ENCODE results near the gene AOPEP. TPM values are rescaled to one million over a fixed set of nuclear protein-coding genes. Genes with fewer than 3 reads are reported as not detected.

Gene AOPEP
- total RNA-seq, 1 donor from 2014 or later = 92.3 TPM

DNA sequence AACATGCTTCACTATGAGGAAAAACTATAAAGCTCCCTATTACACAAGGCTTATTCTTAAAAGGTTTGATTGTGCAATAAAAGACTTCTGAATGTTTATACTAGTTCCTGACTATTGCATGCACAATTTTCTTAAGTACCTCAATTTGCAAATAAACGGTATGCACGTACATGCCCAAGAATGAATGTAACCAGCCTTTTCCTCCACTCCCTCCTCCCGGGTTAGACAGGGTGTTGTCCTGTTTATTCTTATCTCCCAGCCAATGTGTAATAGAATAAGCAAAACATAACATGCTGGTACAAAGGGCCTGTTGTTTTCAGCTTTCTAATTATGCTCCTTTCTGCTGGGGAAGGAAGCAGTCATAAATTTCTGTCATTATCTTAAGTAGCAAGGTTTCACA lies 79.1 kb downstream of the AOPEP start:
- H3K9me3 Mint-ChIP-seq (ENCODE audit: low read depth) = no peaks in the 10 kb centered on the region
- no peak for TF ChIP-seq CTCF (IDR thresholded peaks at IDR 0.05)
- DNase-seq (ENCODE audit: low spot score) = no peak
- peaks cover 13% of the 10 kb centered on the region for H3K36me3 Mint-ChIP-seq (ENCODE audit: low read depth)
- H3K4me1 Mint-ChIP-seq (ENCODE audit: low read depth) = peaks cover 94% of the 10 kb centered on the region
- H3K27me3 Mint-ChIP-seq (ENCODE audit: low read depth) = no peaks in the 10 kb centered on the region
- no peak overlapping the region for H3K4me3 Mint-ChIP-seq (ENCODE audit: unreplicated experiment)
- peak overlapping the region; percentile 92 for H3K27ac Mint-ChIP-seq (ENCODE audit: unreplicated experiment)

- H3K27me3 Mint-ChIP-seq (ENCODE audit: low read depth) = no peaks in the 10 kb centered on the region
- H3K4me3 Mint-ChIP-seq (ENCODE audit: unreplicated experiment) = no peak overlapping the region
- no peak for DNase-seq (ENCODE audit: low spot score)
- peak overlapping the region; percentile 92 for H3K27ac Mint-ChIP-seq (ENCODE audit: unreplicated experiment)
- H3K4me1 Mint-ChIP-seq (ENCODE audit: low read depth) = peaks cover 94% of the 10 kb centered on the region
- TF ChIP-seq CTCF (IDR thresholded peaks at IDR 0.05) = no peak
- no peaks in the 10 kb centered on the region for H3K9me3 Mint-ChIP-seq (ENCODE audit: low read depth)
- H3K36me3 Mint-ChIP-seq (ENCODE audit: low read depth) = peaks cover 14% of the 10 kb centered on the region
These were observed 79.9 kb downstream of the AOPEP start for GRCh38 chr9:94806307-94806893.

GRCh38 chr9:94807556-94807955 lies 81.1 kb downstream of the AOPEP start:
- Mint-ChIP-seq H3K36me3 (ENCODE audit: low read depth) (peaks cover 14% of the 10 kb centered on the region), H3K27me3 (ENCODE audit: low read depth) (no peaks in the 10 kb centered on the region), H3K9me3 (ENCODE audit: low read depth) (no peaks in the 10 kb centered on the region), H3K4me3 (ENCODE audit: unreplicated experiment) (no peak overlapping the region), H3K27ac (ENCODE audit: unreplicated experiment) (peak overlapping the region; percentile 92), H3K4me1 (ENCODE audit: low read depth) (peaks cover 94% of the 10 kb centered on the region)
- no peak for DNase-seq (ENCODE audit: low spot score)
- TF ChIP-seq CTCF (IDR thresholded peaks at IDR 0.05) = no peak

- Mint-ChIP-seq H3K36me3 (ENCODE audit: low read depth) (peaks cover 18% of the 10 kb centered on the region), H3K27ac (ENCODE audit: unreplicated experiment) (peak overlapping the region; percentile 92), H3K4me3 (ENCODE audit: unreplicated experiment) (no peak overlapping the region), H3K4me1 (ENCODE audit: low read depth) (peaks cover 93% of the 10 kb centered on the region), H3K27me3 (ENCODE audit: low read depth) (no peaks in the 10 kb centered on the region), H3K9me3 (ENCODE audit: low read depth) (no peaks in the 10 kb centered on the region)
- TF ChIP-seq CTCF (IDR thresholded peaks at IDR 0.05) = no peak
- DNase-seq (ENCODE audit: low spot score) = no peak
These were observed 82.6 kb downstream of the AOPEP start for GRCh38 chr9:94808926-94809700.

DNA sequence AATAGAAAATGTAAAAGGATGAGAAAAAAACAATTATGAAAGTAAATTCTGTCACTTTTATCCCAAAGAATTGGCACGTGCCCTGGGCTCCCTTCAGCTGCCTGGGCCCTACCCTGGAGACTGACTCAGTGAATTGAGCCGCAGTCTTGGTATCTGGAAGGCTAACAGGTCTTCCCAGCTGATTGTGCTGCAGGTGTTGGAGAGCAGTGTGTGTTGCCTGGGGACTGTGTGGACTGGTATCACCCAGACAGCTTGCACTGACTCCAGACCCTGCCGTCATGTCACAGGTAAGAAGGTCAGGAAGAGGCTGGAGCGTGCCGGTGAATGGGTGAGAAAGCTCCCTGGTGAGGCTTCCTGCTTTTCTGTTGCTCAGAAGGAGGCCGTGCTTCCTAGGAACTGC lies 83.3 kb downstream of the AOPEP start:
- no peaks in the 10 kb centered on the region for H3K9me3 Mint-ChIP-seq (ENCODE audit: low read depth)
- peaks cover 86% of the 10 kb centered on the region for H3K4me1 Mint-ChIP-seq (ENCODE audit: low read depth)
- no peak for TF ChIP-seq CTCF (IDR thresholded peaks at IDR 0.05)
- no peak for DNase-seq (ENCODE audit: low spot score)
- peak overlapping the region; percentile 27 for H3K27ac Mint-ChIP-seq (ENCODE audit: unreplicated experiment)
- H3K36me3 Mint-ChIP-seq (ENCODE audit: low read depth) = peaks cover 14% of the 10 kb centered on the region
- H3K27me3 Mint-ChIP-seq (ENCODE audit: low read depth) = no peaks in the 10 kb centered on the region
- H3K4me3 Mint-ChIP-seq (ENCODE audit: unreplicated experiment) = no peak overlapping the region
